H1 (cell line): ENCODE data around the gene POLA1. TPM values are rescaled to one million over a fixed set of nuclear protein-coding genes. Genes with fewer than 3 reads are reported as not detected.

ENCODE experiments used
- CTCF ChIA-PET: fragments of 300-600 bp; sonication (Branson Sonifier 250); formaldehyde crosslinking; loops from one replicate; lab custom pipeline; 2021; ENCODE audit not compliant: partially characterized antibody; lab: Charles Lee
- POLR2A ChIA-PET: fragments of 300-600 bp; sonication (Branson Sonifier 250); formaldehyde crosslinking; loops from one replicate; lab custom pipeline; 2021; ENCODE audit warnings: inconsistent platforms; ENCODE audit not compliant: partially characterized antibody; lab: Charles Lee
- DNase-seq, 2 experiments: peaks; one replicate each; pipeline versions ENCODE4 v3.0.0 to v3.0.0-alpha.2; 2010 to 2022; ENCODE audit warnings: low spot score in 2 of 2, low read depth in 1 of 2, mixed read lengths in 1 of 2
- FAIRE-seq: peaks from 2 replicates; lab custom pipeline; 2011; peaks lifted over from hg19 to GRCh38; lab: Jason Lieb, UNC
- H2AFZ ChIP-seq: 2 replicates; pipeline ENCODE4 v1.8.1; 2012; ENCODE audit warnings: low read length, inconsistent platforms
- H2AK5ac ChIP-seq: 2 replicates; pipeline ENCODE4 v1.6.1; 2013; ENCODE audit warnings: low read depth, low read length
- H2BK120ac ChIP-seq: replicated peaks from 2 replicates; pipeline ENCODE3; 2013; ENCODE audit warnings: low read depth, low read length, inconsistent platforms
- H2BK12ac ChIP-seq: 2 replicates; pipeline ENCODE4 v1.6.1; 2013; ENCODE audit warnings: low read depth, low read length
- H2BK15ac ChIP-seq: 2 replicates; pipeline ENCODE4 v1.6.1; 2013; ENCODE audit warnings: low read length
- H2BK20ac ChIP-seq: 2 replicates; pipeline ENCODE4 v1.6.1; 2013; ENCODE audit warnings: low read length
- H2BK5ac ChIP-seq: 2 replicates; pipeline ENCODE4 v1.6.1; 2013; ENCODE audit warnings: low read depth, low read length
- H3K14ac ChIP-seq: 2 replicates; pipeline ENCODE4 v1.6.1; 2013; ENCODE audit warnings: inconsistent platforms; ENCODE audit not compliant: insufficient read length
- H3K18ac ChIP-seq: 2 replicates; pipeline ENCODE4 v1.6.1; 2013; ENCODE audit warnings: low read length; ENCODE audit errors: extremely low read depth
- H3K23ac ChIP-seq: 2 replicates; pipeline ENCODE4 v1.6.1; 2013; ENCODE audit warnings: inconsistent platforms; ENCODE audit not compliant: insufficient read length
- H3K23me2 ChIP-seq: 2 replicates; pipeline ENCODE4 v1.6.1; 2013; ENCODE audit warnings: low read depth, low read length
- H3K27ac ChIP-seq: 2 replicates; pipeline ENCODE4 v1.6.1; 2011; ENCODE audit warnings: low read depth, low read length, inconsistent platforms
- H3K27me3 ChIP-seq, 4 experiments: replicated peaks in 1 of 4; 1 replicate in 1 of 4; 2 replicates in 3 of 4; pipeline versions ENCODE4 v1.6.1 to v1.8.1; 2011 to 2013; ENCODE audit warnings: low read length in 3 of 4, mild to moderate bottlenecking in 3 of 4, inconsistent platforms in 2 of 4, mixed read lengths in 2 of 4, moderate library complexity in 1 of 4; ENCODE audit not compliant: control insufficient read depth in 3 of 4, insufficient read depth in 3 of 4; ENCODE audit errors: extremely low read depth in 1 of 4
- H3K36me3 ChIP-seq, 4 experiments: 2 replicates each; pipeline versions ENCODE4 v1.6.1 to v1.8.1; 2011 to 2013; ENCODE audit warnings: mild to moderate bottlenecking in 4 of 4, low read length in 3 of 4, moderate library complexity in 2 of 4, control low read depth in 1 of 4, inconsistent platforms in 1 of 4; ENCODE audit not compliant: insufficient read depth in 4 of 4, control insufficient read depth in 2 of 4
- H3K4ac ChIP-seq: replicated peaks from 2 replicates; pipeline ENCODE3; 2013; ENCODE audit warnings: low read length, low read depth, mixed read lengths, inconsistent platforms; ENCODE audit not compliant: insufficient read length
- H3K4me1 ChIP-seq, 4 experiments: replicated peaks in 1 of 4; 1 replicate in 1 of 4; 2 replicates in 3 of 4; pipeline versions ENCODE4 v1.6.1 to v1.8.1; 2011 to 2013; ENCODE audit warnings: low read length in 3 of 4, inconsistent platforms in 2 of 4, mixed read lengths in 1 of 4; ENCODE audit not compliant: insufficient read depth in 4 of 4, control insufficient read depth in 3 of 4
- H3K4me2 ChIP-seq, 2 experiments: 2 replicates each; pipeline versions ENCODE4 v1.6.1 to v1.8.1; 2011 to 2013; ENCODE audit warnings: low read depth in 2 of 2, low read length in 2 of 2, control low read depth in 1 of 2, inconsistent platforms in 1 of 2, mild to moderate bottlenecking in 1 of 2; ENCODE audit not compliant: insufficient read depth in 1 of 2
- H3K4me3 ChIP-seq, 4 experiments: fragments of 200-600, 300-600 bp in 1 of 4; sonication (generic), shearing (Covaris generic), sonication (Bioruptor Twin) in 1 of 4; 2 replicates each; pipeline versions ENCODE4 v1.5.1 to v1.8.1; 2011 to 2016; ENCODE audit warnings: low read length in 4 of 4, low read depth in 3 of 4, control low read depth in 2 of 4, inconsistent platforms in 2 of 4, mild to moderate bottlenecking in 2 of 4, mixed read lengths in 1 of 4, moderate library complexity in 1 of 4; ENCODE audit not compliant: insufficient read depth in 2 of 4; ENCODE audit errors: extremely low read depth in 1 of 4
- H3K56ac ChIP-seq: replicated peaks from 2 replicates; pipeline ENCODE3; 2013; ENCODE audit warnings: low read depth, mild to moderate bottlenecking, mixed read lengths, low read length, inconsistent platforms; ENCODE audit not compliant: insufficient read length
- H3K79me1 ChIP-seq: 2 replicates; pipeline ENCODE4 v1.6.1; 2013; ENCODE audit warnings: low read depth, low read length, control low read depth
- H3K79me2 ChIP-seq, 2 experiments: 2 replicates each; pipeline versions ENCODE4 v1.6.1 to v1.8.1; 2012 to 2013; ENCODE audit warnings: low read length in 2 of 2, mild to moderate bottlenecking in 2 of 2, inconsistent platforms in 1 of 2; ENCODE audit not compliant: insufficient read depth in 2 of 2, control insufficient read depth in 1 of 2
- H3K9ac ChIP-seq, 4 experiments: replicated peaks in 1 of 4; 1 replicate in 1 of 4; 2 replicates in 3 of 4; pipeline versions ENCODE4 v1.6.1 to v1.8.1; 2011 to 2013; ENCODE audit warnings: low read depth in 3 of 4, low read length in 3 of 4, control low read depth in 2 of 4, mild to moderate bottlenecking in 2 of 4, moderate library complexity in 2 of 4, inconsistent platforms in 1 of 4; ENCODE audit errors: extremely low read depth in 1 of 4
- H3K9me3 ChIP-seq, 2 experiments: 2 replicates each; pipeline versions ENCODE4 v1.6.1 to v1.8.1; 2012 to 2013; ENCODE audit warnings: mild to moderate bottlenecking in 2 of 2, moderate library complexity in 2 of 2, control low read depth in 1 of 2, inconsistent platforms in 1 of 2, low read depth in 1 of 2, low read length in 1 of 2, mixed read lengths in 1 of 2; ENCODE audit not compliant: insufficient read depth in 2 of 2
- H4K20me1 ChIP-seq, 2 experiments: replicated peaks in 1 of 2; 2 replicates each; pipeline versions ENCODE3 to v1.8.1; 2011 to 2013; ENCODE audit warnings: inconsistent platforms in 2 of 2, low read length in 2 of 2, mild to moderate bottlenecking in 1 of 2; ENCODE audit not compliant: insufficient read depth in 2 of 2, control insufficient read depth in 1 of 2
- H4K5ac ChIP-seq: 2 replicates; pipeline ENCODE4 v1.6.1; 2013; ENCODE audit warnings: low read length, low read depth, mixed read lengths, inconsistent platforms; ENCODE audit not compliant: insufficient read length
- H4K8ac ChIP-seq: 2 replicates; pipeline ENCODE4 v1.8.0; 2013; ENCODE audit warnings: mild to moderate bottlenecking, moderate library complexity, low read length, inconsistent platforms; ENCODE audit not compliant: insufficient read depth; ENCODE audit errors: extremely low read depth
- H4K91ac ChIP-seq: replicated peaks from 2 replicates; pipeline ENCODE3; 2013; ENCODE audit warnings: low read length, mixed read lengths, inconsistent platforms; ENCODE audit not compliant: insufficient read length
- BACH1 ChIP-seq: IDR thresholded peaks from 2 replicates; pipeline ENCODE4 v1.6.1; 2012; ENCODE audit warnings: low read length, improper control_type of control experiment
- CEBPB ChIP-seq: IDR thresholded peaks from 2 replicates; pipeline ENCODE4 v1.6.1; 2012; ENCODE audit warnings: low read depth, low read length
- EP300 ChIP-seq, 2 experiments: IDR thresholded peaks; 1 replicate in 1 of 2; 2 replicates in 1 of 2; pipeline ENCODE4 v1.6.1; 2011 to 2012; ENCODE audit warnings: low read depth in 2 of 2, low read length in 2 of 2, mild to moderate bottlenecking in 2 of 2, borderline replicate concordance in 1 of 2, inconsistent platforms in 1 of 2, moderate library complexity in 1 of 2
- FOSL1 ChIP-seq: IDR thresholded peaks from 2 replicates; pipeline ENCODE4 v1.6.1; 2011; ENCODE audit warnings: mild to moderate bottlenecking, low read depth, low read length, moderate library complexity; ENCODE audit not compliant: insufficient read depth
- GTF2F1 ChIP-seq: IDR thresholded peaks from 2 replicates; pipeline ENCODE4 v1.6.1; 2012; ENCODE audit warnings: low read depth, low read length, improper control_type of control experiment, borderline replicate concordance
- JUND ChIP-seq: IDR thresholded peaks from 2 replicates; pipeline ENCODE4 v1.6.1; 2011; ENCODE audit warnings: mild to moderate bottlenecking, improper control_type of control experiment, low read length
- KDM5A ChIP-seq: fragments of 200-600 bp; IDR thresholded peaks from 2 replicates; pipeline ENCODE4 v1.7.1; 2012; ENCODE audit warnings: mild to moderate bottlenecking, low read length, inconsistent platforms, mixed read lengths
- MAFK ChIP-seq: IDR thresholded peaks from 2 replicates; pipeline ENCODE4 v1.6.1; 2012; ENCODE audit warnings: low read depth, mild to moderate bottlenecking, improper control_type of control experiment, low read length
- MAX ChIP-seq: IDR thresholded peaks from 2 replicates; pipeline ENCODE4 v1.6.1; 2012; ENCODE audit warnings: inconsistent platforms
- POLR2A ChIP-seq, 2 experiments: IDR thresholded peaks; 1 replicate in 1 of 2; 2 replicates in 1 of 2; pipeline ENCODE4 v1.6.1; 2011; ENCODE audit warnings: low read depth in 2 of 2, low read length in 2 of 2, mild to moderate bottlenecking in 2 of 2; ENCODE audit errors: control extremely low read depth in 1 of 2
- RFX5 ChIP-seq: IDR thresholded peaks from 2 replicates; pipeline ENCODE4 v1.6.1; 2011; ENCODE audit warnings: low read depth, low read length, improper control_type of control experiment, borderline replicate concordance
- SAP30 ChIP-seq: fragments of 300-600 bp; sonication (generic); IDR thresholded peaks from 2 replicates; pipeline ENCODE4 v1.7.1; 2012; ENCODE audit warnings: low read length, moderate library complexity, mild to moderate bottlenecking, inconsistent platforms; ENCODE audit not compliant: insufficient read depth, insufficient replicate concordance
- SP4 ChIP-seq: IDR thresholded peaks from 2 replicates; pipeline ENCODE4 v1.6.1; 2012; ENCODE audit warnings: low read length, inconsistent platforms
- WGBS, 2 experiments: shearing (Covaris generic) in 1 of 2; methylation state at CpG; one replicate each; pipeline versions ENCODE4 v1.1.6 to v1.1.7; 2013 to 2015; ENCODE audit warnings: low lambda C conversion rate in 2 of 2, mixed read lengths in 2 of 2, inconsistent platforms in 1 of 2, low coverage in 1 of 2, missing lambda C conversion rate in 1 of 2; ENCODE audit not compliant: insufficient replicate concordance in 2 of 2, insufficient coverage in 1 of 2, insufficient read length in 1 of 2; ENCODE audit errors: extremely low coverage in 1 of 2, missing lambda C conversion rate in 1 of 2; 5-methylcytosine and 5-hydroxymethylcytosine counted together
- polyA plus RNA-seq, 7 experiments: library from polyadenylated mRNA; depleted of rRNA in 3 of 7; stranded (reverse) in 5 of 7; unstranded in 2 of 7; fragments of >200 nt in 5 of 7; fragments of 200-250 nt in 2 of 7; gene quantifications; 1 replicate in 5 of 7; 2 replicates in 1 of 7; 4 replicates in 1 of 7; pipeline versions ENCODE4 v1.2.1 to v1.2.3, GENCODE V29; 2011 to 2013; ENCODE audit warnings: missing spikeins in 2 of 7, mixed read lengths in 2 of 7
- total RNA-seq: library from RNA; stranded (reverse); fragmentation: NEBNext Ultra II Directional; extraction: Animal tissue kit (Norgen Biotek cat#: 25700); gene quantifications from 2 replicates; pipeline ENCODE4 v1.2.1, GENCODE V29; 2021
- TF ChIP-seq, protein P1 (sequence below): IDR thresholded peaks from 2 replicates; pipeline ENCODE4 v1.6.1; 2012; ENCODE audit warnings: inconsistent platforms

Gene POLA1
- total and polyA plus RNA-seq, 2 of the 8 experiments (the other 6 are each of a cell fraction or from before 2014, with no cell fraction given) = 5.6 to 34.9 TPM

DNA sequence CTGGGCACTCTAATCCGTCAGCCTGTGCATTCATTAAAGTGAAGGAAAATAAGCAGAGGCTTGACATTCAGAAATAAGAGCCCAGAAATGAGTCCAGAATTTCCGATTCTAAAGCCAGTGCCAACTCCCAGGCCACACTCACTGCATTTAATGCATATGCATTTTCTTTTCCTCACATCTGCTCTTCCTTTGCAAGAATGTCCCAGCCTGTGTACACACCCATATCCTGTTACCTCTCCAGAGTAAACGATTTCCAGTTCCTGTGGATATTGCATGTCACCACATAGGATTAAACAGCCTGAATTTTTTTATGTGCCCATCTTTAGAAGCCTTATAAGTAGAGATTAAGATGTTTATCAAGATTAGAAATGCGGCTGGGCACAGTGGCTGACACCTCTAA is 294.6 kb downstream of the POLA1 start:
- FAIRE-seq (no peak), DNase-seq (no peak)
- Histone ChIP-seq H3K79me2 (no peaks in the 10 kb centered on the region), H3K79me1 (no peaks in the 10 kb centered on the region), H3K23me2 (no peaks in the 10 kb centered on the region), H3K27me3 (no peaks in the 10 kb centered on the region), H3K4me2 (no peak overlapping the region), H4K5ac (no peak overlapping the region), H3K4ac (no peak overlapping the region), H2BK5ac (no peak overlapping the region), H3K14ac (no peak overlapping the region), H2BK20ac (no peak overlapping the region), H3K56ac (no peak overlapping the region), H3K27ac (no peak overlapping the region), H4K20me1 (no peaks in the 10 kb centered on the region), H3K9ac (no peak overlapping the region), H2BK15ac (no peak overlapping the region), H3K4me1 (peaks cover 0 to 4% (median 0%) of the 10 kb centered on the region in 4 experiments; a peak in 1 of 7 replicates), H3K36me3 (no peaks in the 10 kb centered on the region), H4K91ac (no peak overlapping the region), H2AK5ac (no peak overlapping the region), H4K8ac (no peak overlapping the region), H3K18ac (no peak overlapping the region), H2AFZ (no peak overlapping the region), H2BK12ac (no peak overlapping the region), H3K23ac (no peak overlapping the region), H3K4me3 (no peak overlapping the region), H2BK120ac (no peak overlapping the region), H3K9me3 (no peaks in the 10 kb centered on the region)
- 85% methylated on average over 4 of the region's 4 CpGs; no CpG with 5 or more reads in 1 of the 2 experiments for WGBS, 2 experiments
- ChIA-PET CTCF (no interaction called here), POLR2A (no interaction called here)
- TF ChIP-seq MAFK (no peak), FOSL1 (no peak), JUND (no peak), SAP30 (no peak), POLR2A (IDR thresholded peaks at IDR 0.05; ENCODE audit: control extremely low read depth in 1 of 2, low read depth in 2 of 2, low read length in 2 of 2) (no peak), BACH1 (no peak), EP300 (IDR thresholded peaks at IDR 0.05; ENCODE audit: borderline replicate concordance in 1 of 2, low read depth in 2 of 2, low read length in 2 of 2) (no peak), CEBPB (no peak), KDM5A (no peak), RFX5 (no peak), SP4 (no peak), MAX (no peak), GTF2F1 (no peak)
- TF ChIP-seq, protein P1, sequence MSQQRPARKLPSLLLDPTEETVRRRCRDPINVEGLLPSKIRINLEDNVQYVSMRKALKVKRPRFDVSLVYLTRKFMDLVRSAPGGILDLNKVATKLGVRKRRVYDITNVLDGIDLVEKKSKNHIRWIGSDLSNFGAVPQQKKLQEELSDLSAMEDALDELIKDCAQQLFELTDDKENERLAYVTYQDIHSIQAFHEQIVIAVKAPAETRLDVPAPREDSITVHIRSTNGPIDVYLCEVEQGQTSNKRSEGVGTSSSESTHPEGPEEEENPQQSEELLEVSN = no peak
